Peyer's patch (tissue), 4 donors: ENCODE measurements around the gene FARS2.

Source experiments
- POLR2A ChIP-seq, 2 donors: fragments of 450-650 bp; IDR thresholded peaks; one replicate each; pipeline ENCODE4 v1.5.1; 2017; ENCODE audit warnings: antibody characterized with exemption in 2 of 2, mild to moderate bottlenecking in 2 of 2, moderate library complexity in 2 of 2
- TF ChIP-seq, protein P1 (sequence below), 6 experiments: fragments of 450-650 bp in 4 of 6; fragments of 200-600 bp in 2 of 6; sonication (generic) in 1 of 6; IDR thresholded peaks; one replicate each; pipeline ENCODE4 v1.5.1; 2017 to 2019; ENCODE audit warnings: antibody characterized with exemption in 6 of 6, mild to moderate bottlenecking in 3 of 6, moderate library complexity in 1 of 6

- TF ChIP-seq POLR2A (IDR thresholded peaks at IDR 0.05) = no peak
- TF ChIP-seq, protein P1, sequence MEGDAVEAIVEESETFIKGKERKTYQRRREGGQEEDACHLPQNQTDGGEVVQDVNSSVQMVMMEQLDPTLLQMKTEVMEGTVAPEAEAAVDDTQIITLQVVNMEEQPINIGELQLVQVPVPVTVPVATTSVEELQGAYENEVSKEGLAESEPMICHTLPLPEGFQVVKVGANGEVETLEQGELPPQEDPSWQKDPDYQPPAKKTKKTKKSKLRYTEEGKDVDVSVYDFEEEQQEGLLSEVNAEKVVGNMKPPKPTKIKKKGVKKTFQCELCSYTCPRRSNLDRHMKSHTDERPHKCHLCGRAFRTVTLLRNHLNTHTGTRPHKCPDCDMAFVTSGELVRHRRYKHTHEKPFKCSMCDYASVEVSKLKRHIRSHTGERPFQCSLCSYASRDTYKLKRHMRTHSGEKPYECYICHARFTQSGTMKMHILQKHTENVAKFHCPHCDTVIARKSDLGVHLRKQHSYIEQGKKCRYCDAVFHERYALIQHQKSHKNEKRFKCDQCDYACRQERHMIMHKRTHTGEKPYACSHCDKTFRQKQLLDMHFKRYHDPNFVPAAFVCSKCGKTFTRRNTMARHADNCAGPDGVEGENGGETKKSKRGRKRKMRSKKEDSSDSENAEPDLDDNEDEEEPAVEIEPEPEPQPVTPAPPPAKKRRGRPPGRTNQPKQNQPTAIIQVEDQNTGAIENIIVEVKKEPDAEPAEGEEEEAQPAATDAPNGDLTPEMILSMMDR (IDR thresholded peaks at IDR 0.05) = peak in 3 of 6 experiments; percentile 27 to 37 (median 30)
These were observed 46.7 kb upstream of the FARS2 start for GRCh38 chr6:5214570-5215052.
